ENCODE measurements around the gene UBE2C. TPM values are rescaled to one million over a fixed set of nuclear protein-coding genes. Genes with fewer than 3 reads are reported as not detected.
"Not testable (repeated sequence)": the region's sequence is repeated elsewhere in the genome, so short reads cannot be mapped to it uniquely, and the experiment has no call there.

The UBE2C gene
- 2.4 TPM for total RNA-seq
- polyA plus RNA-seq (ENCODE audit: insufficient read depth, low read depth, low replicate concordance) = 2.0 TPM
- long read RNA-seq, donor 1, transcript UBE2C-204 (6 exons, 850 nt) = major isoform, 42 of 87 reads
- long read RNA-seq, donor 1, partial matches to known transcripts = 43 of 87 reads
- long read RNA-seq, donor 1, other reads (novel, unspliced or antisense) = 0 of 87 reads
- long read RNA-seq, donor 2, transcript UBE2C-204 (6 exons, 850 nt) = major isoform, 25 of 32 reads
- long read RNA-seq, donor 2, partial matches to known transcripts = 0 of 32 reads
- long read RNA-seq, donor 2, other reads (novel, unspliced or antisense) = 0 of 32 reads
- long read RNA-seq, donor 3, transcript UBE2C-204 (6 exons, 850 nt) = major isoform, 28 of 35 reads
- long read RNA-seq, donor 3, partial matches to known transcripts = 6 of 35 reads
- long read RNA-seq, donor 3, other reads (novel, unspliced or antisense) = 0 of 35 reads
- long read RNA-seq, donor 4, transcript UBE2C-204 (6 exons, 850 nt) = major isoform, 19 of 19 reads
- long read RNA-seq, donor 4, partial matches to known transcripts = 0 of 19 reads
- long read RNA-seq, donor 4, other reads (novel, unspliced or antisense) = 0 of 19 reads
- long read RNA-seq, donor 5, partial matches to known transcripts = 0 of 4 reads
- long read RNA-seq, donor 5, other reads (novel, unspliced or antisense) = 0 of 4 reads
- long read RNA-seq, donor 6, transcript UBE2C-204 (6 exons, 850 nt) = major isoform, 40 of 68 reads
- long read RNA-seq, donor 6, partial matches to known transcripts = 23 of 68 reads
- long read RNA-seq, donor 6, other reads (novel, unspliced or antisense) = 0 of 68 reads
- long read RNA-seq, donor 7, partial matches to known transcripts = 0 of 1 reads
- long read RNA-seq, donor 7, other reads (novel, unspliced or antisense) = 0 of 1 reads
- long read RNA-seq, donor 8, transcript UBE2C-204 (6 exons, 850 nt) = major isoform, 35 of 51 reads
- long read RNA-seq, donor 8, partial matches to known transcripts = 11 of 51 reads
- long read RNA-seq, donor 8, other reads (novel, unspliced or antisense) = 0 of 51 reads
- long read RNA-seq, donor 9, transcript UBE2C-204 (6 exons, 850 nt) = major isoform, 11 of 18 reads
- long read RNA-seq, donor 9, partial matches to known transcripts = 5 of 18 reads
- long read RNA-seq, donor 9, other reads (novel, unspliced or antisense) = 0 of 18 reads
- long read RNA-seq, donor 10, transcript UBE2C-204 (6 exons, 850 nt) = major isoform, 24 of 44 reads
- long read RNA-seq, donor 10, partial matches to known transcripts = 19 of 44 reads
- long read RNA-seq, donor 10, other reads (novel, unspliced or antisense) = 0 of 44 reads

DNA sequence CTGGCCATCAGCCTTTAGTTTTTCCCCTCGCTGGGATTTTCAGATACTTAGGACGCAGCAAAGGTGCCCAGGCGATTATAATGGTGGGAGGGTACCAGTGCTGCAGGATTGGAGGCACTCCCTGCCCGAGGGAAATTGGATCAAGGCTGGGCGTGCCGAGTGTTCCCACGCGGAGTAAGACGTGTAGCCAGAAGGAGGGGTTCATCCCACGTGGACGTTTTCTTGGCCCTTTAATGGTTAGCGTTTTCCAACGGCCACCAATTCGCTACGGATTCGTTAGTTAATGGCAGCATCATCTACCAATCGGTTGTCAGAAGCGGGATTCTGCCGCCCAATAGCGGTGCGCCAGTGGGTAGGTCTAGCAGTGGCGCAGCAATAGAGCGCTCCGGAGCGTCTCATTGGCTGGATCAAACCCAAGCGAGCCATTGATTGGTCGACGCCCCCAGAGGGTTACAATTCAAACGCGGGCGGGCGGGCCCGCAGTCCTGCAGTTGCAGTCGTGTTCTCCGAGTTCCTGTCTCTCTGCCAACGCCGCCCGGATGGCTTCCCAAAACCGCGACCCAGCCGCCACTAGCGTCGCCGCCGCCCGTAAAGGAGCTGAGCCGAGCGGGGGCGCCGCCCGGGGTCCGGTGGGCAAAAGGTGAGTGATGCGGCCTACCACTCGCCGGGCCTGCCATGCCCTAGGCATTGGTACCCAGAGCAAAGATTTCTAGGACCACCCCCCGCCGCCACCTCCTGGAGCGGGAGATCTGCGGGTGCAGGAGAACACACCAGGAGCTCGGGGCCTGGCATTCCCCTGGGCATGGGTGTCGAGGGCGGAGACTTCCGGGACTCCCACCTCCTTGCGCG lies at the start of gene UBE2C:
Gene UBE2C, plus strand, starts transcription at position 488 of the 849 bp plus-strand sequence. Its CDS starts 52 bp downstream, at position 540.
- DNase-seq (peak; percentile 98 to 100 (median 99)), FAIRE-seq (peak; percentile 98)
- no peak for TF ChIP-seq CTCF (IDR thresholded peaks at IDR 0.05; ENCODE audit: borderline replicate concordance, extremely low read depth, insufficient read depth)
- Histone ChIP-seq H3K27ac (ENCODE audit: low read depth in 2 of 2, low read length in 2 of 2) (no peak within 1 kb of the TSS), H3K27me3 (ENCODE audit: control insufficient read depth, insufficient read depth, low read length) (no peaks in the 10 kb centered on the region), H3K4me3 (ENCODE audit: low read length in 3 of 3) (peak within 1 kb of the TSS; percentile 49 to 65 (median 54)), H3K36me3 (ENCODE audit: control insufficient read depth in 2 of 3, insufficient read depth in 3 of 3, low read length in 3 of 3) (peaks cover 8 to 21% (median 21%) of the 10 kb centered on the region in 3 donors), H3K9ac (ENCODE audit: low read length in 3 of 3) (peak within 1 kb of the TSS in 1 of 3 donors; percentile 24), H3K9me3 (ENCODE audit: control insufficient read depth in 2 of 3, insufficient read depth in 1 of 3, low read length in 3 of 3) (no peaks in the 10 kb centered on the region), H3K4me1 (ENCODE audit: control insufficient read depth in 2 of 3, insufficient read depth in 2 of 3, low read depth in 1 of 3, low read length in 3 of 3) (peaks cover 0 to 5% (median 0%) of the 10 kb centered on the region in 3 donors)
- intact Hi-C loops (cut with DNase I) = no loop called here

GRCh38 chr20:45764618-45765282 lies 47.7 kb upstream of the UBE2C start:
- DNase-seq; intact Hi-C loops (cut with DNase I); H3K36me3 ChIP-seq (ENCODE audit: control insufficient read depth in 2 of 3, insufficient read depth in 3 of 3, low read length in 3 of 3); FAIRE-seq; H3K9ac ChIP-seq (ENCODE audit: low read length in 3 of 3); H3K27ac ChIP-seq (ENCODE audit: low read depth in 2 of 2, low read length in 2 of 2); H3K27me3 ChIP-seq (ENCODE audit: control insufficient read depth, insufficient read depth, low read length); H3K4me3 ChIP-seq (ENCODE audit: low read length in 3 of 3); H3K4me1 ChIP-seq (ENCODE audit: control insufficient read depth in 2 of 3, insufficient read depth in 2 of 3, low read depth in 1 of 3, low read length in 3 of 3); H3K9me3 ChIP-seq (ENCODE audit: control insufficient read depth in 2 of 3, insufficient read depth in 1 of 3, low read length in 3 of 3): not testable (repeated sequence)

- FAIRE-seq (no peak), DNase-seq (no peak)
- Histone ChIP-seq H3K27me3 (ENCODE audit: control insufficient read depth, insufficient read depth, low read length) (no peaks in the 10 kb centered on the region), H3K9ac (ENCODE audit: low read length in 3 of 3) (no peak overlapping the region), H3K9me3 (ENCODE audit: control insufficient read depth in 2 of 3, insufficient read depth in 1 of 3, low read length in 3 of 3) (no peaks in the 10 kb centered on the region), H3K4me3 (ENCODE audit: low read length in 3 of 3) (no peak overlapping the region), H3K27ac (ENCODE audit: low read depth in 2 of 2, low read length in 2 of 2) (no peak overlapping the region), H3K36me3 (ENCODE audit: control insufficient read depth in 2 of 3, insufficient read depth in 3 of 3, low read length in 3 of 3) (no peaks in the 10 kb centered on the region), H3K4me1 (ENCODE audit: control insufficient read depth in 2 of 3, insufficient read depth in 2 of 3, low read depth in 1 of 3, low read length in 3 of 3) (no peaks in the 10 kb centered on the region)
- no peak for TF ChIP-seq CTCF (IDR thresholded peaks at IDR 0.05; ENCODE audit: borderline replicate concordance, extremely low read depth, insufficient read depth)
- intact Hi-C loops (cut with DNase I) = no loop called here
Observed at GRCh38 chr20:45765307-45765875, 47.1 kb upstream of the UBE2C start.
